Measurements from ENCODE around the gene C1QTNF6. TPM values are rescaled to one million over a fixed set of nuclear protein-coding genes. Genes with fewer than 3 reads are reported as not detected.

Gene C1QTNF6
- total RNA-seq, 3 donors from 2014 or later: 8.9 to 22.5 (median 13.3) TPM

- intact Hi-C loops (cut with DNase I, micrococcal nuclease): no loop called here
- H3K9me3 ChIP-seq: no peaks in the 10 kb centered on the region
- ATAC-seq (peak; percentile 68), DNase-seq (peak in 1 of 3 donors; percentile 65)
- H3K36me3 ChIP-seq (ENCODE audit: low read depth): no peaks in the 10 kb centered on the region
- no peak for TF ChIP-seq CTCF (IDR thresholded peaks at IDR 0.05)
- no peak overlapping the region for H3K4me3 ChIP-seq
- peaks cover 31% of the 10 kb centered on the region for H3K4me1 ChIP-seq (ENCODE audit: low read depth)
These were observed 526 bp downstream of the C1QTNF6 start for GRCh38 chr22:37187552-37187890.

GRCh38 chr22:37186997-37187522 lies 987 bp downstream of the C1QTNF6 start:
- no peak for TF ChIP-seq CTCF (IDR thresholded peaks at IDR 0.05)
- DNase-seq (peak in 2 of 3 donors; percentile 26 to 34), ATAC-seq (peak; percentile 13)
- Histone ChIP-seq H3K4me3 (no peak overlapping the region), H3K4me1 (ENCODE audit: low read depth) (peaks cover 30% of the 10 kb centered on the region), H3K36me3 (ENCODE audit: low read depth) (no peaks in the 10 kb centered on the region), H3K9me3 (no peaks in the 10 kb centered on the region)
- intact Hi-C loops (cut with DNase I, micrococcal nuclease): no loop called here

GRCh38 chr22:37186228-37186996 lies 1.6 kb downstream of the C1QTNF6 start:
- Histone ChIP-seq H3K4me3 (no peak overlapping the region), H3K36me3 (ENCODE audit: low read depth) (no peaks in the 10 kb centered on the region), H3K4me1 (ENCODE audit: low read depth) (peaks cover 29% of the 10 kb centered on the region), H3K9me3 (no peaks in the 10 kb centered on the region)
- TF ChIP-seq CTCF (IDR thresholded peaks at IDR 0.05): no peak
- intact Hi-C loops (cut with DNase I, micrococcal nuclease): no loop called here
- ATAC-seq: peak; percentile 47
- peak; percentile 33 to 65 (median 60) for DNase-seq

GRCh38 chr22:37185646-37186227 lies 2.3 kb downstream of the C1QTNF6 start:
- Histone ChIP-seq H3K9me3 (no peaks in the 10 kb centered on the region), H3K4me3 (no peak overlapping the region), H3K4me1 (ENCODE audit: low read depth) (peaks cover 26% of the 10 kb centered on the region), H3K36me3 (ENCODE audit: low read depth) (no peaks in the 10 kb centered on the region)
- DNase-seq (peak in 2 of 3 donors; percentile 26 to 46), ATAC-seq (no peak)
- no peak for TF ChIP-seq CTCF (IDR thresholded peaks at IDR 0.05)
- intact Hi-C loops (cut with DNase I, micrococcal nuclease): no loop called here

GRCh38 chr22:37184816-37185541 lies 3.1 kb downstream of the C1QTNF6 start:
- DNase-seq: peak in 2 of 3 donors; percentile 31 to 50
- intact Hi-C loops (cut with DNase I, micrococcal nuclease): no loop called here
- Histone ChIP-seq H3K4me1 (ENCODE audit: low read depth) (peaks cover 31% of the 10 kb centered on the region), H3K4me3 (no peak overlapping the region), H3K9me3 (no peaks in the 10 kb centered on the region), H3K36me3 (ENCODE audit: low read depth) (no peaks in the 10 kb centered on the region)
- no peak for TF ChIP-seq CTCF (IDR thresholded peaks at IDR 0.05)
- ATAC-seq: no peak

All from mucosa of descending colon (tissue), 3 donors.